A673 (cell line): ENCODE measurements around the gene ERGIC2. TPM values are rescaled to one million over a fixed set of nuclear protein-coding genes. Genes with fewer than 3 reads are reported as not detected.
"Not testable (repeated sequence)": the region's sequence is repeated elsewhere in the genome, so short reads cannot be mapped to it uniquely, and the experiment has no call there.

ENCODE experiments used
- BruUV-seq: library from RNA; stranded (reverse); fragments of 400-500 nt; replicated peaks from 2 replicates; lab custom pipeline; 2021; lab: Mats Ljungman, UMichigan
- CTCF ChIA-PET: fragments of 300-600 bp; sonication (Branson Sonifier 250); formaldehyde crosslinking; loops from one replicate; lab custom pipeline; 2022; ENCODE audit warnings: antibody characterized with exemption; lab: Charles Lee
- POLR2A ChIA-PET: fragments of 300-600 bp; sonication (Branson Sonifier 250); formaldehyde crosslinking; loops from one replicate; lab custom pipeline; 2022; ENCODE audit warnings: antibody characterized with exemption; ENCODE audit not compliant: low non-redundant PET; lab: Charles Lee
- DNase-seq: peaks from one replicate; pipeline ENCODE4 v3.0.0-alpha.2; 2015; ENCODE audit warnings: low spot score
- H3K27ac ChIP-seq: fragments of 200-600 bp; sonication (generic); 2 replicates; pipeline ENCODE4 v1.5.1; 2016; ENCODE audit warnings: mixed run types, low read depth, mild to moderate bottlenecking, mixed read lengths, antibody characterized with exemption, low read length; ENCODE audit not compliant: poor library complexity, severe bottlenecking
- H3K27me3 ChIP-seq: fragments of 200-600 bp; sonication (generic); replicated peaks from 2 replicates; pipeline ENCODE4 v1.6.1; 2017; ENCODE audit warnings: mixed run types, low read depth, mild to moderate bottlenecking, mixed read lengths, antibody characterized with exemption, low read length; ENCODE audit not compliant: insufficient read depth, poor library complexity
- H3K36me3 ChIP-seq: fragments of 200-600 bp; sonication (generic); 2 replicates; pipeline ENCODE4 v1.6.1; 2016; ENCODE audit warnings: mixed run types, mild to moderate bottlenecking, mixed read lengths, antibody characterized with exemption, low read length; ENCODE audit not compliant: insufficient read depth, poor library complexity, severe bottlenecking
- H3K4me1 ChIP-seq: fragments of 200-600 bp; sonication (generic); 2 replicates; pipeline ENCODE4 v1.6.1; 2017; ENCODE audit warnings: mixed run types, mild to moderate bottlenecking, mixed read lengths, antibody characterized with exemption, low read length; ENCODE audit not compliant: insufficient read depth, poor library complexity, severe bottlenecking
- H3K4me3 ChIP-seq: fragments of 200-600 bp; sonication (generic); 2 replicates; pipeline ENCODE4 v1.5.1; 2016; ENCODE audit warnings: low read depth, mixed run types, mild to moderate bottlenecking, mixed read lengths, low read length; ENCODE audit not compliant: poor library complexity, severe bottlenecking
- H3K9me3 ChIP-seq: fragments of 200-600 bp; sonication (generic); 2 replicates; pipeline ENCODE4 v1.6.1; 2016; ENCODE audit warnings: mixed run types, low read depth, mild to moderate bottlenecking, mixed read lengths, antibody characterized with exemption, low read length; ENCODE audit not compliant: poor library complexity, severe bottlenecking
- CTCF ChIP-seq: fragments of 300-800, 200-600 bp; sonication (generic); conservative IDR thresholded peaks from 2 replicates; pipeline ENCODE4 v1.5.1; 2017; ENCODE audit warnings: low read depth, mild to moderate bottlenecking, antibody characterized with exemption, low read length, moderate library complexity, mixed read lengths
- EZH2 ChIP-seq: fragments of 200-600 bp; sonication (generic); IDR thresholded peaks from 2 replicates; pipeline ENCODE4 v1.6.1; 2017; ENCODE audit warnings: borderline replicate concordance, low read depth, mild to moderate bottlenecking, mixed read lengths, antibody characterized with exemption, low read length; ENCODE audit not compliant: poor library complexity, severe bottlenecking
- intact Hi-C: fragments of 100-400 bp; cut with micrococcal nuclease; formaldehyde crosslinking; loops from one replicate; pipeline ENCODE4 v1.10.0; 2022; ENCODE audit not compliant: unreplicated experiment
- total RNA-seq: library from RNA; stranded (reverse); gene quantifications from 2 replicates; pipeline ENCODE4 v1.2.3, GENCODE V29; 2021

ERGIC2 gene
- total RNA-seq, 1 experiment from 2014 or later: 89.1 TPM

- no peak for DNase-seq
- TF ChIP-seq CTCF: no peak
- TF ChIP-seq EZH2: no peak
- H3K4me1 ChIP-seq: no peaks in the 10 kb centered on the region
- ChIA-PET CTCF (no interaction called here), POLR2A (no interaction called here)
- H3K36me3 ChIP-seq: no peaks in the 10 kb centered on the region
- no peaks in the 10 kb centered on the region for H3K27me3 ChIP-seq
- no TSS peak for BruUV-seq
- H3K4me3 ChIP-seq: no peak overlapping the region
- H3K9me3 ChIP-seq: no peaks in the 10 kb centered on the region
- no peak overlapping the region for H3K27ac ChIP-seq
- intact Hi-C loops: no loop called here
Measured at GRCh38 chr12:29398495-29398894, 17.5 kb upstream of the ERGIC2 start.

DNA sequence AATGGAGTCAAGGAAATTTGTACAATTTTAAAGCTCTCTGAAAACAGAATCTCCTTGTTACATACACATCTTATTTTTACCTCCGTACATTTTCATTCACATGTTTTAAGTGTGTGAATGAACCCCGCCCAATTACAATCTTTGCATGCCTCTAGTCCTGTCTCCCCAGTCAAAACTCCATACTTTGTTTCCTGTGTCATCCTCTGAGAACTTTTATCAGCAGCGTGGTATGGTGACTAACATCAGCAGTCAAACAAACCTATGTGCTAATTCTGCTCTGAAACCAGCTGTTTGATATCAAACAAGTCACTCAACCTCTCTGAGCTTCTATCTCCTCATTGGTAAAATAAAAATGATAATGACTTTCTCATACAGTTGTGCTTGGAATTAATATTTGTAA lies 15.8 kb upstream of the ERGIC2 start:
- TF ChIP-seq EZH2 (no peak), CTCF (no peak)
- BruUV-seq: no TSS peak
- Histone ChIP-seq H3K4me1 (no peaks in the 10 kb centered on the region), H3K9me3 (no peaks in the 10 kb centered on the region), H3K27me3 (no peaks in the 10 kb centered on the region), H3K4me3 (no peak overlapping the region), H3K36me3 (no peaks in the 10 kb centered on the region), H3K27ac (no peak overlapping the region)
- no peak for DNase-seq
- CTCF ChIA-PET: no interaction called here
- intact Hi-C loops: no loop called here
- POLR2A ChIA-PET: no interaction called here

DNA sequence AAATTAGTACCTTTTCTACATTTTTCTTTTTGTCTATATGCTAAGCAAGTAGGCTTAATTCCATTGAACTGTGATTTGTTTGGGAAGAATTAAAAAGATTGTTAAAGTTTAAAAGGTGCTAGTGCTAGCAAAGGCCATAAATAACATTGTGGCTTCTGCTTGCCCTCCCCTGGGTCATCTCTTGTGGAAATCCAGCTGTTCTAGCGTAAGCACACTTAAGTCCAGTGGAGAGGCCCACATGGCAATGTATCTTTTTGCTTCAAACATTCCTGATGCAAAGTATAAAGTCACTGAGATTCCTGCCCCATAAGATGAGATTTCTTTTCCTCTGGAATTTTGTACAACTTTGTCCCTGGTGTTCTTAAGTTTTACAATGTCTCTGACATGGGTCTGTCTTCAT lies 14.4 kb upstream of the ERGIC2 start:
- intact Hi-C loops: no loop called here
- no TSS peak for BruUV-seq
- Histone ChIP-seq H3K27me3 (no peaks in the 10 kb centered on the region), H3K9me3 (no peaks in the 10 kb centered on the region), H3K4me3 (no peak overlapping the region), H3K4me1 (no peaks in the 10 kb centered on the region), H3K36me3 (no peaks in the 10 kb centered on the region), H3K27ac (no peak overlapping the region)
- ChIA-PET CTCF (no interaction called here), POLR2A (no interaction called here)
- TF ChIP-seq EZH2 (no peak), CTCF (no peak)
- DNase-seq: no peak

GRCh38 chr12:29390419-29390818 lies 9.4 kb upstream of the ERGIC2 start:
- H3K27ac ChIP-seq, H3K27me3 ChIP-seq, DNase-seq, BruUV-seq, H3K36me3 ChIP-seq, CTCF ChIA-PET, intact Hi-C loops, H3K9me3 ChIP-seq, POLR2A ChIA-PET, H3K4me3 ChIP-seq, H3K4me1 ChIP-seq: not testable (repeated sequence)
